HG03521 (cell line): ENCODE results near the gene LOXL1.
A peak's percentile ranks its signal among the peaks of the same experiment; 100 is the strongest.

Experiments used
- ATAC-seq: cut with Tn5 transposase; IDR thresholded peaks from one replicate; pipeline ENCODE4 v1.9.1; 2021; ENCODE audit warnings: mild to moderate bottlenecking, moderate library complexity; ENCODE audit not compliant: unreplicated experiment

Gene LOXL1

GRCh38 chr15:73990250-73991005 is 64.2 kb downstream of the LOXL1 start:
- ATAC-seq: no peak

GRCh38 chr15:73991260-73991659 is 65.0 kb downstream of the LOXL1 start:
- ATAC-seq: no peak

- peak; percentile 75 for ATAC-seq
These were observed 65.7 kb downstream of the LOXL1 start, which contains the start of gene STOML1 for GRCh38 chr15:73991726-73992593. STOML1 (minus strand) TSS chr15:73992295; CDS start chr15:73992223, 72 bp downstream.

GRCh38 chr15:73992594-73992898 is 66.3 kb downstream of the LOXL1 start:
- no peak for ATAC-seq

GRCh38 chr15:73993211-73993994 is 67.1 kb downstream of the LOXL1 start:
- no peak for ATAC-seq

GRCh38 chr15:73994413-73994883 is 68.2 kb downstream of the LOXL1 start, which contains the start of gene PML:
PML (plus strand) TSS chr15:73994716; CDS start chr15:73994813, 97 bp downstream.
- ATAC-seq: peak; percentile 64

GRCh38 chr15:73994912-73995622 is 68.8 kb downstream of the LOXL1 start:
- ATAC-seq: no peak

- no peak for ATAC-seq
These were observed 70.0 kb downstream of the LOXL1 start for GRCh38 chr15:73996267-73996666.

GRCh38 chr15:73996939-73997338 is 70.7 kb downstream of the LOXL1 start:
- no peak for ATAC-seq

GRCh38 chr15:73997986-73998385 is 71.7 kb downstream of the LOXL1 start:
- no peak for ATAC-seq
